Activated CD8-positive, alpha-beta memory T cell treated with anti-CD3 and anti-CD28 coated beads, Interleukin-2, amount 50 U/mL, for 24 hours (primary cell): ENCODE data around the gene PXDN.

Source experiments
- DNase-seq: peaks from one replicate; pipeline ENCODE4 v3.0.0-alpha.2; 2020; ENCODE audit errors: extremely low read depth

PXDN gene

DNA sequence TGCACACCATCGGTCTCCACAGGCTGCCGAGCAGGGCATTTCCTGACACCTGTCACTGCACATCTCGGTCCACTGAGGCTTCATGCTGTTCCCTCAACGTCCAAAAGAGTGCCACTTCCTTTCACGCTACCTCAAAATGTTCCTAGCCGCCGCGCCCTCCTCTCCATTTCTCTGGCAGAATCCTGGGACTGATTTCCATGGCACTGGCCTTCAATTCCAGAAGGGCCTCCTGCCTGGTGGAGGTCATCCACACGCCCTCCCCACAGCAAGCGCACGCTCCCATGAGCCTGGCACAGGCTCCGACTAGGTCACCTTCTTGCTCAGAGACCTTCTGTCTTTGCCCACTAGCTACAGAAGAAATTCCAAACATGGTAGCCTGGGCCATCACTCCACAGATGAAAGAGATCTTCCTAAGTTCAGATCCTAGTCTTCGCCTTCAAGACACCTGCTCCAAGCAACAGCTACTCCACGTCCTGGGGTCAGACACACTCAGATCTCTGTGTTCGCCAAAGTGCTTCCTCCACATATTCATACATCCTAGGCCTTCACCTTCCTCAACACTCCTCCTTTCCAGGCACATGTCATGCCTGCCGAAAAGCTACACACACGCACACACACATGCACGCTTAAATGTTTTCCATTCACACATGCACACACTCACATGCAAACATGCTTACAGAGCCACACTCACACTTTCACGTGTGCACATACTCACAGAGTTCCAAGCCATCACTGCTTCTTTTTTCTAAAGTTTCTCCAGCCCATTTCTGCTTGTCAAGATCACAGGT, 94.0 kb downstream of the PXDN start:
- no peak for DNase-seq

DNA sequence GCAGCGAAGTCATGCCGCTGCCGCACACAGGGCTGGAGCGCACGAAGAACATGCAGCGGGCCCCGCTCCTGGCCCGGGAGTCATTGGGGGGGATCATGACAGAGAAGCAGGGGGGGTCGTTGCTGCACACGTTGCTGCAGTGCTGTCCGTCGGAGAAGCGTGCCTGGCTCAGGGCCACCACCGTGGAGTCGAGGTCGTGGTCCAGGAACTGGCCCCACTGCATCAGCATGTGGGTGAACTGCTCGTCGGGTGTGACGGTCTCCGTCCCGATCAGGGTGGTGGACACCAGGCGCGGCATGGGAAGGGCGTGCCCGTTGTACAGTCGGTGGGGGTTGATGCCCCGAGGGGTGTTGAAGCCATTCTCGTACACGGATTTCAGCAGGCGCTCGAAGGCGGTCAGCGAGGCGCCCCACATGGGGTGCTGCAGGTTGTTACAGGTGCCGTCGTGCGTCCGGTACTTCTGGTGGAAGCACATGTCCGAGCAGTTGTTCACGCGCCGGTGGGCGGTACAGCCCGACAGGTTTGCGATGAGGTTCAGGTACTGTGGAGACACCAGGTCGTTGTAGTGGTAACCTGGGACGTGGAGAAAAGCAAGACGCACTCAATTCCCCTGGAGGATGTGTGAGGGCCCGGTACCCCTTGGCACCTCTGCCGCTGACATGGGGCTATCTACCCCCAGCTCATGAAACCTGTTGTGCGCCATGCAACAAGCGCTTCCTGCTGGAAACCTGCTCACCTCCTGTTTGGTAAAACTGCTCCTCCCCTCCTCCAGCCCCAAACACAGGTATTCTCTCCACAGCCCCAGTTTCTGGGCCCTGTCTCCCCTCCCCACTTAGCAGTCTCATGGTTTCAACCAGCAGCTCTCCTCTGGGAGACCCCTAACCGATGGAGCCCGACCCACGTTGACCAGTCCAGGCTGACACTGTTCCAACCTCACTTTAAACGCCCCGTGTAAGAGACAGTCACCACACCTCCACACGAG, 94.9 kb downstream of the PXDN start:
- no peak for DNase-seq

DNA sequence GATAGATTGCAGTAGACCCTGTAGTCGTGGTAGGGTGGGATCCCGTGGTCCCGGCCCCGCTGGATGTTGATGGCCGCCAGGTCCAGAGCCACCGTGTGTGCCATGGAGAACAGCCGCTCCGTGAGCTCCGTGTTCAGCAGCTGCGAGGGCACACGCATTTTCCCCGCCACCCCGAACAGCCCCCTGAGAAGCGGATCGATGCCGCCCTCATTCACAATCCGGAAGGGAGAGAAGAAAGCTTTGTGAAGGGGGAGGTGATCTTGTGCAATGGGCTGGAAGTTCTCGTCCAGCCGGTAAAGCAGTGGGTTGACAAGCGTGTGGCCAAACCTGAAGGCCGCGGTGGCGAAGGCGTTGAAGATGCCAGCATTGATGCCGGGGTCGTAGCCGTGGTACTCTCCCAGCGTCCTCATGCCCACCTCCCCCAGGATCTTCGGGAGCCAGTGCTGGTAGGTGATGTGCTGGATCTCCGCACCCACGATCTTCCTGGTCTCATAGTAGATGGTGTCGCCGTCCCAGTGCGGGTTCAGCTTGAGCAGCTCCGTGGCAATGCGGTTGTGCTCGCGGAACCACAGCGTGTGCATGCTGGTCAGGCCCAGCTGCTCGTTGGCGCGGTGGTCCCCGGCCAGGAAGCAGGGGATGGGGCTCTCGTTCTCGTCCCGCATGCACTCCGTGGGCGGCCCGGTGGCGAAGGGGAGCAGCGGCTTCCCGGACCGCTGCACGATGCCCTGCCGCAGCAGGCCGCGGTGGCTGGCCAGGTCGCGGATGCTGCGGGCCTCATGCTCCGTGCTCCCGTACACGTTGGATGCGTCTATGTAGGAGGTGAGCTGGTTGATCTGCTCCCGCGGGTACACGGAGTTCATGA, 95.8 kb downstream of the PXDN start:
- DNase-seq = no peak

DNA sequence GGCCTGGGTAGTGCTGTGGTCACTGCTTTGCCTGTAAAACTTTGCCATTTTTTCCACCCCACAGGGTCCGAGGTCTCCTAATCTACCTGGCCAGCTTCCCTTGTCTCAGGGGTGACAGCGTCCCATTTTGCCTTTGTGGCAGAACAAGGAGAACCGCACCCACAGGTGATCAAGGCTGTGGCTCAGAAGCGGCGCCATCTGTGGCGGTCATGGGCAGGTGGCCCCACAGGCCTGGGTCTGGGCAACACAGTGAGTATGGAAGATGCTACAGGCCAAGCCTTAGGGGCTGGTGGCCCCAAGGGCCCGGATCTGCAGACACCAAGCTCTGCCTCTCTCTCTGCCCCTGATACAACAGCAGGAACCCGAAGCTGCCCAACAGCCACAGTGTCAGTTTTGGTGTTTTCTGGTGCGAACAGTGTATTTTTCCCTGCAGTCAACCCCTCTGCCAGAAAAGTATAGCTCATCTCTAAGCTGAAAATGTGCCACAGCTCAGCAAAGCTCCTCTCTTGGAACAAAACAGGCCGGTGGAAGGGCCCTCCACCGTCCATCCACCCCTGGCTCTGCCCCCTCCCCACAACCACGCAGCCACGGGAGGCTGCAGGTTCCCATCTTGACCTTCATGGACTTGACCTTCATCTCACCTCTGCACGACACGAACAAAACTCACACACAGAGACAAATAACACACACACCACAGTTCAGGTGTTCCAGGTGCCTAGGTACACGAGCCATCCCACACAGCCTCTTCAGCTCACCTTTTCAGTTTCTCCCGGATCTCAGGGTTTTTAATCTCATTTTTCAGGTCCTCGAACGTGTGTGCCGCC, 96.7 kb downstream of the PXDN start:
- DNase-seq = no peak

DNA sequence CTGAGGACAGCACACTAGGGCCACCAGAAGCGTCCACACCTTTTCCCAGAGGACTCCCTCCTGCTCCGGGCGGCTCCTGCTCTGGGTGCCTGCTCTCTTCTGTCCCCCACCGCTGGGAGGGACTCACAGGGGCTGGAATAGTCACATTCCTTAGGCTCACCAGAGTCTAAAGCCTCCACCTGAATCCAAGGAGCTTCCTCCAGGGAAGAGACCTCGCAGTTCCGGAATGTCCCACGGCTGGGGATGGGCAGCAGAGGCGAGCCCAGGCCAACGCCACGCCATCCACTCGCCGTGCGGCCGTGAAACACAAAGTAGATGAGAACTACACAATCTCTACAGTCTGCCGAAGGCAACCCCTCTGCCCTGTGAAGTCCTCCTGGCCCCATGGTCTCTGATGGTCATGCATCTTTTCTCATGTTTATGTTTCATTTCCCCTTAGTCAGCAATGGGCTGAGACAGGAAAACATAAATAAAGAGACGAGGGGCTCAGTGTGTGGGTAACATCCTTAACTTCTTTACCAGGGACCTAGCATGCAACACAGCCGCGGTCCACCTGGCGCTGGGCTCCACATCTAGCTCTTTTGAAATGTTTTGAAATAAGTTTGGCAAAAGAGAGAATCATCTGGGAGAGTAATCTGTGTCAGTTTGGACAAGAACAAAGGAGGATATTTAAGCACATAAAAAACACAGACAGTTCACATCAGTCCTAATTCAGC, 98.4 kb downstream of the PXDN start:
- DNase-seq = no peak

DNA sequence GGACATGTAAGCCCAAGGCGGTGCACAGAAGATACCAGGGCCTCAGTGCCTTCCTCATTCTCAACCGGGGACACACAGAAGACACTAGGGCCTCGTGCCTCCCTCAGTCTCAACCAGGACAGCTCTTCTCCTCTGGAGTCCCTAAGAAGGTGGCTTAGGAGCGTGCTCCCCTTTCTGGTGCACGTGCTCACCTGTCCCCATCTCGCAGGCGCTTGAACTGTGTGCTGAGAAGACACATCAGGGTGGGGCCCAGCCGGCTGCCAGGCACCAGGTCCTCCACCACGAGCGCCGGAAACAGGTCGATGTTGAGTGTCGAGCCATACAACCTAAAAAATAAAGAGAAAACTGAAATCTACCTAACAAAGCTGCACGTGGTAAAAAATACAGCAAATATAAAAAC, 99.9 kb downstream of the PXDN start:
- no peak for DNase-seq

DNA sequence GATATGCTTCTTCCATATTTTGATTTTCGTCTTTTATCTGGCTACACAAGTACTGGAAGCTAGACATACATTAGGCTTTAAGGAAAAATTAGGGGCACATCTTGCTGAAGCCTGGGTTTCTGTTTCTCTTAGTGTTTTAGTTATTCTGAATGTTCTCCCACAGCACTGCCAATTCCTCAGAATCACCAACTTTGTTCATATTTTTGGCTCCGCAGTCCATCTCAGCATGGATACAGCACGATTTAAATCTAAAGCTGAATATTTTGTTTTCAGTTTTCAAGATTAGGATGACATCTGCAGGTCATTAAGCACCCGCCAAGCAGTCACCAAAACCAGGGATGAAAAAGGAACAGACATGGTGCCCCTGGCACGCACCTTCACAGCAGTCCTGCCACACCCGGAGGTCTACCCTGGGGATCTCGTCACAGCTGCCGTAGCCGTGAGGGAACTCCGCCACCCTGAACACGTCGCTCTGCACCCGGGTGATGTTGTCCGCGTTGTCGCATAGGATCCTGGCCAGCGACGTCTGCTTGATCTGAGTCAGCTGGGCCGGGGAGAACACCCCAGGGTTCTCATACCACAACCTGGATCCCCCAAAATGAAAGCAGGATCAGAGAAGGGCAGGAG, 101.2 kb downstream of the PXDN start:
- DNase-seq = no peak

DNA sequence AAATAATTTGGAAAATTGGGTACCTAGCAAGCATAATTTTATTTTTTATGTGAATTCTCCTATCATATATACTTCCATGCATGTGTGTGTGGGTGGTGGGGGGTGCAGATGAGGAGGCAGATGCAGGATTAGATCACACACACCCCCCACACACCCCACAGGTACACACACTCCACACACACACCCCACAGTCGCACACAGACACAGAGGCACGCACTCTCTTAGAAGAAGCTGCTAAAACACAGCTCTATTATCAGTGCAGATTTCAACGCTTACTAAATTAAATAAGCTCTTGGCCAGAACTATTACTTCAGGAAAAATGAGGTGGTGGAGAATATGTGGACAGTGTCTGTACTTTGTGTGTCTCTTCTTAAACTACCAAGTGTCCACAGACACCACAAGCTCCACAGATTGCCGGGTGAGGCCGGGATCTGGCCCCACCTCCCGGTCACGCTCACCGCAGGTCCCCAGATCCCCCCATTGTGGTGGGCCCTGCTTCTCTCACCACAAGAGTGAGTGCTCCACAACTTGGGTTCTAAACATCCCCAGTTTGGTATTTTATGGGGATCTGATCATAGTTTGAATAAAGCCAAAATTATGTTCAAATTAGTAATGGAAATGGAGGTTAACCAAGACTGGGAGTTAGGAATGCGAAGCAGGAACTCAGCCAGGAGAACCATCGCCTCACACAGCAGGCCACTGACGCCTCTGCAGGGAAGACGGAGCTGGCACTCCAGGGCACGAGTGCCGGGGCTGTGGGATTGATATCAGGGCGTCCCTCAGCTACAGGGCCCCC, 102.1 kb downstream of the PXDN start:
- DNase-seq = no peak

DNA sequence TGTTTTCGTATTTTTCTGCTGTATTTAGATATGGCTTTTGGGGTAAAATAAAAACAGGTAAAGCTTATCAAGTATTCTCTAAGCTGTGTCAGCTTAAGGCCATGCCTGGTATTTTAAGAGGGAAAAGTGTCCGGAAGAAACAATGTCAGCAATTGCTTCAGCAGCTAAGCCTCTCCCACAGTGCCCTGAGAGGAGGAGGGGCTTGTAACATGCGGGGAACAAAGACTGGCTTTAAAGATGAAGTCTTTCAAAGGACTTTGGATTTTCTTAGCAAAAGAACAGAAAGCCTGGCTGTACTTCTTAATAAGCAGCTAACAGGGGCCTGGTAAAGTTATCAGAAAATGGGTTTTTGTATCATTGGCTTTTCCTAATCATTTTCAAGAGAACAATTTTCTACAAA, 102.8 kb downstream of the PXDN start:
- no peak for DNase-seq

DNA sequence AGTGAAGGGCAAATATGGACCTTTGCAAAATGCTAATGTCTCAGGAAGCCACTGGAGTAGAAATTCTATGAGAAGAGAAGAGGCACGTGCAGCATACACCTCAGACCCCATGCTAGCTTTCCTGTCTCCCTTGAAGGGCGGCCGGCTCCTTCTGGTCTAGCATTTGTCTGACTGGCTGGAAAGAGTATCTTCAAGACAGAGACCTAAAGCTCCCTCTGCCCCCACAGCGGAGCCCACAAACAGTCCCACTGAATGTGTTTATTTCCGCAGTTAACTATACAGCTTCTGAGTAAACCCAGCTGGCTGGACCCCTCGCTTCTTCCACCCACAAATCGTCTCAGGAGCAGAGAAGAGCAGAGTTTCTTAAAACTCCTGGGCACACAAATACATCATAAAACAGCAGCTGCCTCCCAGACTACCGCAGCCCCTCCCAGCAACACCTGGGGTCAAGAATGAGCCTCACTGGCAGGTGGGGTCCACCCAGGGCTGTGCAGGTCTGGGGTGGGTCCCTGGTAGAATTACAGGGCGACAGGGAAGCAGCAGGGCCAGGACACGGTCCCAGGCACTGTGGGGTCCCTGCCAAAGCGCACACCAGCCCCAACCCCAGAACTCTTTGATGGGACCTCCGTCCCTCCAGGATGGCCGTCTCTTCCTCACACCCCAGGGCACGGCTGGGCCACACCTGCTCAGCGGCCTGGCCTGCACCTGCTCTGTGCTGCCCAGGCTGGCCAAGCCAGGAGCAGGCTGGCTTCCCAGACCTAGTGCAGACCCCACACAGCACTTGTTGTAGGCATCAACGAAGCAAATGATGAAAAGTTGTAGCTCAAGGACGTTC, 103.8 kb downstream of the PXDN start:
- DNase-seq = no peak

DNA sequence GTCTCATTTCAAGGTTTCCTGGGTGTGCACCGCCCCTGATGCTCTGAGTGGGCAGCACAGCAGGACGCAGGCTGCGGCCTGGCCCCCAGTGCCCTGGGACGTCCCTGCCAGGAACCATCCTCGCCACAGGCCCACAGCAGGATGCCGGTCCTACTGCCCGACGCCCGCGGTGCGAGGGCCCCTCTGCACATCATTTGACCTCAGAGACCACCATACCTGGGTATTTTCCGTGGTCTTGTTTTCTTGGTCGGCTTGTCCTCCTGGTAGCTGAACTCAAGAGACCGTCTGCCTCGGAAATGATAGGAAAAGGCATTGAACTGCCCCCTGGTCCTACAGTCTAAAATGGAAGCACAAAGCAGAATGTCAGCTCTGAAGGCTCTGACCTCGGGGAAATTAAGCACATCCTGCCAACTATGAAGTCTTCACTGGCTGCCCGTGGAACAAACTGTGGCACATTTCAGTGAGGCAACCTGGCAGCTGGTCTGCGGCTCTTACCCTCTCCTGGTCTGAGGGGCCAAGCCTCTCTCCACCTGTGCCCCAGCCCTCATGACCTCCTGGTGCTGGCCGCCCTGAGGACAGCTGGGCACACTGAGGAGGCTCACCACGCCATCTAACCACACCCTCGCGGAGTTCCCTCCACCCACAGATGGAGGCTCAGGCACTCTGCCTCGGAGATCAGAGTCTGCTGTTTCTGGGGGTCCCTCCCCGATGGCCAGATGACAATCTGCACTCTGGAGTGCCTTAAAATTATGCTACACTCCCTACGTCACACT, 105.0 kb downstream of the PXDN start:
- DNase-seq = no peak

DNA sequence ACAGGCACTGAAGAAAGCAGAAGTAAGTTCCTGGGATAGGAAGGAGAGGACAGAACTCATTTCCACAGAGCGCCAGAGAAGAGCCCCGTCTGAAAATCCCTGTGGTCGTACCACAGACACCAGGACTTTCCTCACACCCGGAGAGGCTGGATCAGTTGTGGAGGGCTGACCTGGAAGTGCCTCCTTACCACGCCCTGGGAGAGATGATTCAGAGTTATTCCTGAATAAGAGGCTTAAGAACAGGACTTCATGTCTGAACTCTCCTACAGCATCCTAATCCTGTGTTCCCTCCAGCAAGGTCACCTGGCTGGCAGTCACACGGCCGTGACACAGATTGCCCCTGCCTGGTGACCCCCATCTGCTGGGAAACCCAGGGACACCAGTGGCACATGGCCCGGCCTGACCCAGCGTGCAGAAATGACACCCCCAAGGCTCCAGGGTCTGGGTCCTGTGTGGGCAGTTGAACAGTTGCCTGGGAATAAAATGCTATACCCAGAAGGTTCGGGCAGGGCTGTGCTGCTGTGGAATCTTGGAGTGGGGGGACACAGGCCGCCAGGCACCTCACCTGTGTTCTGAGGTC, 105.9 kb downstream of the PXDN start:
- DNase-seq = no peak

DNA sequence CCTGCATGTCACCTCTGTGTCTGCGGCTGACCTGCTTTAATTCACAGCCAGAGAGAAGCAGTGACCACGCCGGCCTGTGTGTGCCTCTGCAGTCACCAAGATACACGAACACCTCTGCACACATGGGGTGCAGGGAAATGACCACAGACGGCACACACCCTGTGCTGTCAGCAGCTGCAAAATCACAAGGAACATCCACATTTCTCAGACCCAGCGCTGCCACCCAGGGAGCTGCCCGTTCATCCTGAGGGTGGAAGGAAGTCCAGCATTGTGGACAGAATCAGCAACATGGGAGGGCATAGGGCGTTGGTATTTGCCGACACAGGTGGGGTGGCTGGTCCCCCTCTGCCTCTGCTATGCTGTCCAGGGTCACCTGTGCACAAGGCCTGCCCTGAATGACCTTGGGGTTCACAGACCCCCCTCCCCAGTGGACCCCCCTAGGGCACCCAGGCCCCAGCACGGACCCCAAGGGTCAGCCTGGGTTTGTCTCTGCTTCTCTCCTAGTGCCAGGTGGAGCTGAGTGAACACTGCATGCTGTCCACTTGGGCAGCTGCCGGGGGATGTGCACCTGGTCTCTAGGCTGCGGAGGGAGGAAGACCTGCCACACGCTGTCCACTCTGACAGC, 107.4 kb downstream of the PXDN start:
- DNase-seq = no peak

DNA sequence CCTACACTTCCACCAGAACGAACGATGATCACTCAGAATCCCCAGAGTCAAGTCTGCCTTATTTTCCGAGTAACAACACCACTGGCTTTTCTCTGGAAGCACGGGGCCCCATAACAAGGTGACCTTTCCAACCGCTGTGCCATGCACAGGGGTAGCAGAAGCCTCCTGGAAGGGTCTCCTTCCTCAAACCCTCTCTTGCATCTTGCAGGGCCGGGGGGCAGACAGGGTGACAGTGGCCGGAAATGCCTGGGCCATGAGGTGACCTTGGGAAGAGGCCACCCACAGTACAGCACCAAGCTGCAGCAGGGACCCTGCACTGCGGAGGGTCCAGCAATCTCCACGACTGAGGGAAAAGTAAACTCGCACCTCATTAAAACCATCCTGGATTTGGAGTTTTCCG, 108.5 kb downstream of the PXDN start:
- DNase-seq = no peak

DNA sequence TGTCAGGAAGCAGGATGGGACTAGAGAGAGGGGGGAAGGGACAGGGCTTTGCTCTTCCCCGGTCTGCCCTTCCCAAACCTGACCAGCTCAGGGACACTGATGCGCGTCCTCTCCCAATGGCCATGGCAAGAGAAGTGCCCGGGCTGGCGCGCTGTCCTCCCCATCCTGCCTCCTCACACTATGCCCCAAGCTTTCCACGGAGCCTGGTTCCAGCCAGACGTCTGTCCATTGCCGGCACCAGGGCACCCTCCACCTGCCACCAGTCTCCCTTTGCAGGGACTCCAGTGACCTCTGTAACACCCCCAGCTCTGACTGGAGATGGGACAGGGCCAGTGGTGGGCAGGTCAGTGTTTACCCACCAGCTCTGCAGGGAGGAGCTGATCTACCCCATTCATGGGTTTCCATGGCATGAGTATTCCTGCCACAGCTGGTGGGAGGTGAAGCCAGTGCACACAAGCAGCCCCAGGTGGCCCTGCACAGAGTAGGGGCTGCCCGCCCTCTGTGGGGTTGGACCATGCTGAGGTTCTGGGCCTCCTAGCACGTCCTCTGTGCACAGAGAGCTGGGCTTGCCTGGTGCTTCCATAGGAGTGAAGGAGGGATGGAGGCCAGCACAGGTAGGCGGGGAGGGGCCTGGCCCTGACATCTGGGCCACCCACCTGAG, 109.5 kb downstream of the PXDN start:
- DNase-seq = no peak
